SK-N-SH treated with all-trans-retinoic acid at 6 μM for 48 hours (cell line): Measurements from ENCODE around the gene DNAJC30.

Source experiments
- ATAC-seq: fragments of 200-7000 bp; cut with Tn5 transposase; 3 replicates; pipeline ENCODE4 v1.9.1; 2020; ENCODE audit warnings: mild to moderate bottlenecking, moderate library complexity
- ARNTL ChIP-seq: fragments of 450-650 bp; formaldehyde crosslinking; IDR thresholded peaks from 2 replicates; pipeline ENCODE4 v1.5.0; 2020; ENCODE audit warnings: low read depth, mild to moderate bottlenecking, moderate library complexity, borderline replicate concordance
- BACH2 ChIP-seq: fragments of 250-450 bp; sonication (Bioruptor Pico); IDR thresholded peaks from 2 replicates; pipeline ENCODE4 v1.9.0; 2021; ENCODE audit warnings: mild to moderate bottlenecking, borderline replicate concordance
- CSDC2 ChIP-seq: fragments of 250-450 bp; sonication (Bioruptor Pico); IDR thresholded peaks from 2 replicates; pipeline ENCODE4 v1.5.0; 2020; ENCODE audit warnings: mild to moderate bottlenecking, moderate library complexity
- ESRRG ChIP-seq: fragments of 250-450 bp; sonication (Bioruptor Pico); IDR thresholded peaks from 2 replicates; pipeline ENCODE4 v1.6.1; 2021; ENCODE audit warnings: mild to moderate bottlenecking
- GLIS3 ChIP-seq: fragments of 250-450 bp; sonication (Bioruptor Pico); IDR thresholded peaks from 2 replicates; pipeline ENCODE4 v1.5.0; 2020; ENCODE audit warnings: mild to moderate bottlenecking, moderate library complexity
- PPARA ChIP-seq: fragments of 250-450 bp; sonication (Bioruptor Pico); IDR thresholded peaks from 2 replicates; pipeline ENCODE4 v1.5.0; 2020; ENCODE audit warnings: mild to moderate bottlenecking, borderline replicate concordance
- SNAI2 ChIP-seq: fragments of 250-450 bp; sonication (Bioruptor Pico); IDR thresholded peaks from 2 replicates; pipeline ENCODE4 v1.5.0; 2020; ENCODE audit warnings: mild to moderate bottlenecking, moderate library complexity
- TCF4 ChIP-seq: fragments of 250-450 bp; sonication (Bioruptor Pico); IDR thresholded peaks from 2 replicates; pipeline ENCODE4 v1.8.0; 2021; ENCODE audit warnings: mild to moderate bottlenecking, moderate library complexity, borderline replicate concordance
- TOX ChIP-seq: fragments of 250-450 bp; sonication (Bioruptor Pico); IDR thresholded peaks from 2 replicates; pipeline ENCODE4 v1.8.0; 2021; ENCODE audit warnings: mild to moderate bottlenecking, moderate library complexity, borderline replicate concordance
- ZFP3 ChIP-seq: fragments of 250-450 bp; sonication (Bioruptor Pico); IDR thresholded peaks from 2 replicates; pipeline ENCODE4 v1.5.0; 2020; ENCODE audit warnings: mild to moderate bottlenecking, moderate library complexity
- ZFP30 ChIP-seq: fragments of 450-650 bp; formaldehyde crosslinking; IDR thresholded peaks from 2 replicates; pipeline ENCODE4 v1.5.0; 2022; ENCODE audit warnings: mild to moderate bottlenecking, moderate library complexity
- ZNF565 ChIP-seq: fragments of 450-650 bp; formaldehyde crosslinking; conservative IDR thresholded peaks from 2 replicates; pipeline ENCODE4 v1.5.0; 2020; ENCODE audit warnings: low read depth, mild to moderate bottlenecking, moderate library complexity
- ZNF8 ChIP-seq: fragments of 450-650 bp; formaldehyde crosslinking; IDR thresholded peaks from 2 replicates; pipeline ENCODE4 v1.5.0; 2020; ENCODE audit warnings: mild to moderate bottlenecking, moderate library complexity
- TF ChIP-seq, protein P1 (sequence below): fragments of 250-450 bp; sonication (Bioruptor Pico); IDR thresholded peaks from 2 replicates; pipeline ENCODE4 v1.8.0; 2020; ENCODE audit warnings: mild to moderate bottlenecking, moderate library complexity, borderline replicate concordance
- TF ChIP-seq, protein P2 (sequence below): fragments of 250-450 bp; sonication (Bioruptor Pico); IDR thresholded peaks from 2 replicates; pipeline ENCODE4 v1.5.1; 2021; ENCODE audit warnings: mild to moderate bottlenecking, moderate library complexity
- TF ChIP-seq, protein P3 (sequence below): fragments of 250-450 bp; sonication (Bioruptor Pico); IDR thresholded peaks from 2 replicates; pipeline ENCODE4 v1.5.1; 2020; ENCODE audit warnings: low read depth, mild to moderate bottlenecking, moderate library complexity
- TF ChIP-seq, protein P4 (sequence below): fragments of 250-450 bp; sonication (Bioruptor Pico); IDR thresholded peaks from 2 replicates; pipeline ENCODE4 v1.8.0; 2021; ENCODE audit warnings: low read depth, mild to moderate bottlenecking, moderate library complexity, borderline replicate concordance
- TF ChIP-seq, protein P5 (sequence below): fragments of 250-450 bp; sonication (Bioruptor Pico); IDR thresholded peaks from 2 replicates; pipeline ENCODE4 v1.5.0; 2020; ENCODE audit warnings: mild to moderate bottlenecking, moderate library complexity

DNAJC30 gene

DNA sequence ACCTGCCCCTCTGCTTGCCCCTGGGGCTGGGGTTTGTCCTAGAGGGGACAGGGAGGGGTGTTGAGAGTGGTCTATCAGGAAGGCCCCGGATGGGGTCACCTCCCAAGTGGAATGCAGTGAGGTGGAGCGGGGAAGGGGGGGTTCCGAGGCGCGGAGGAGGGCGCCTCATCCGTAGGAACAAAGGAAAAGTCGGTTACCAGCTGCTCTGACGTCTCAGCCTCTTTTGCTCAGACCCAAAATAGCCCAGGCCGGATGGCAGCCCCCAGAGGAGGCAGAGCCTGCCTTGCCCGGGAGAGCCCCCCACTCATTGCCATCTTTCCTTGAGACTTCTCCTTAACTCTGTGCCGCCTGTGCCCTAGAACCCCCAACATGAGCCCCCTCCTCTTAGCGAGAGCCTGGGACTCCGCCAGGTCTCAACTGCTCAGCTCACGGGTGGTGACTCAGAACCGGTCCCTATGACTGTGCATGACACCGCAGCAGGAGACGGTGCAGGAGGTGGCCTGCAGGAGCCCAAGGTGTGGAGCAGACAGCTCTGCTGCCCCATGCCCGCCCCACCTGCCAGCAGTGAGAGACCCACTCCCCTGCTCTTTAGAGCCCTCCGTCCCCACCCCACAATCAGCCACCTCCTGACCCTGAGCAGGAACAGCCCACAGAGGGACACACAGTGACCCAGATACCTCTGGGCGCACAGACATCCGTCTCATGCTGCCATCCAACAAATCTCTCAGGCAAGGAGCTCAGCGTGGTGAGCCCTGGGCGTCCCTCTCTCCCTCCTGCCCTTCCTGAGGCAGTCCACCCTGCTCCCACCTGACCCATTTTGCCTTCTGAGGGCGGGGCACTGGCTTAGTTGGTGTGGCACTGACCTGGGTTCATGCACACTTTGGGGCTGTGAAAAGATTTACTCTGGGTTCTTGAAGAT, 23.1 kb upstream of the DNAJC30 start:
- peak; percentile 54 for ATAC-seq
- TF ChIP-seq ZFP30: no peak
- TF ChIP-seq GLIS3 (CRISPR knock-in tag): no peak
- TF ChIP-seq PPARA (CRISPR knock-in tag): no peak
- TF ChIP-seq CSDC2 (CRISPR knock-in tag): no peak
- no peak for TF ChIP-seq BACH2 (CRISPR knock-in tag)
- TF ChIP-seq, protein P1, sequence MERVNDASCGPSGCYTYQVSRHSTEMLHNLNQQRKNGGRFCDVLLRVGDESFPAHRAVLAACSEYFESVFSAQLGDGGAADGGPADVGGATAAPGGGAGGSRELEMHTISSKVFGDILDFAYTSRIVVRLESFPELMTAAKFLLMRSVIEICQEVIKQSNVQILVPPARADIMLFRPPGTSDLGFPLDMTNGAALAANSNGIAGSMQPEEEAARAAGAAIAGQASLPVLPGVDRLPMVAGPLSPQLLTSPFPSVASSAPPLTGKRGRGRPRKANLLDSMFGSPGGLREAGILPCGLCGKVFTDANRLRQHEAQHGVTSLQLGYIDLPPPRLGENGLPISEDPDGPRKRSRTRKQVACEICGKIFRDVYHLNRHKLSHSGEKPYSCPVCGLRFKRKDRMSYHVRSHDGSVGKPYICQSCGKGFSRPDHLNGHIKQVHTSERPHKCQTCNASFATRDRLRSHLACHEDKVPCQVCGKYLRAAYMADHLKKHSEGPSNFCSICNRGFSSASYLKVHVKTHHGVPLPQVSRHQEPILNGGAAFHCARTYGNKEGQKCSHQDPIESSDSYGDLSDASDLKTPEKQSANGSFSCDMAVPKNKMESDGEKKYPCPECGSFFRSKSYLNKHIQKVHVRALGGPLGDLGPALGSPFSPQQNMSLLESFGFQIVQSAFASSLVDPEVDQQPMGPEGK (CRISPR knock-in tag): no peak
- no peak for TF ChIP-seq ZNF565 (CRISPR knock-in tag)
- TF ChIP-seq, protein P2, sequence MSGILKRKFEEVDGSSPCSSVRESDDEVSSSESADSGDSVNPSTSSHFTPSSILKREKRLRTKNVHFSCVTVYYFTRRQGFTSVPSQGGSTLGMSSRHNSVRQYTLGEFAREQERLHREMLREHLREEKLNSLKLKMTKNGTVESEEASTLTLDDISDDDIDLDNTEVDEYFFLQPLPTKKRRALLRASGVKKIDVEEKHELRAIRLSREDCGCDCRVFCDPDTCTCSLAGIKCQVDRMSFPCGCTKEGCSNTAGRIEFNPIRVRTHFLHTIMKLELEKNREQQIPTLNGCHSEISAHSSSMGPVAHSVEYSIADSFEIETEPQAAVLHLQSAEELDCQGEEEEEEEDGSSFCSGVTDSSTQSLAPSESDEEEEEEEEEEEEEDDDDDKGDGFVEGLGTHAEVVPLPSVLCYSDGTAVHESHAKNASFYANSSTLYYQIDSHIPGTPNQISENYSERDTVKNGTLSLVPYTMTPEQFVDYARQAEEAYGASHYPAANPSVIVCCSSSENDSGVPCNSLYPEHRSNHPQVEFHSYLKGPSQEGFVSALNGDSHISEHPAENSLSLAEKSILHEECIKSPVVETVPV (CRISPR knock-in tag): no peak
- TF ChIP-seq, protein P3, sequence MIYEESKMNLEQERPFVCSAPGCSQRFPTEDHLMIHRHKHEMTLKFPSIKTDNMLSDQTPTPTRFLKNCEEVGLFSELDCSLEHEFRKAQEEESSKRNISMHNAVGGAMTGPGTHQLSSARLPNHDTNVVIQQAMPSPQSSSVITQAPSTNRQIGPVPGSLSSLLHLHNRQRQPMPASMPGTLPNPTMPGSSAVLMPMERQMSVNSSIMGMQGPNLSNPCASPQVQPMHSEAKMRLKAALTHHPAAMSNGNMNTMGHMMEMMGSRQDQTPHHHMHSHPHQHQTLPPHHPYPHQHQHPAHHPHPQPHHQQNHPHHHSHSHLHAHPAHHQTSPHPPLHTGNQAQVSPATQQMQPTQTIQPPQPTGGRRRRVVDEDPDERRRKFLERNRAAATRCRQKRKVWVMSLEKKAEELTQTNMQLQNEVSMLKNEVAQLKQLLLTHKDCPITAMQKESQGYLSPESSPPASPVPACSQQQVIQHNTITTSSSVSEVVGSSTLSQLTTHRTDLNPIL (CRISPR knock-in tag): no peak
- TF ChIP-seq, protein P4, sequence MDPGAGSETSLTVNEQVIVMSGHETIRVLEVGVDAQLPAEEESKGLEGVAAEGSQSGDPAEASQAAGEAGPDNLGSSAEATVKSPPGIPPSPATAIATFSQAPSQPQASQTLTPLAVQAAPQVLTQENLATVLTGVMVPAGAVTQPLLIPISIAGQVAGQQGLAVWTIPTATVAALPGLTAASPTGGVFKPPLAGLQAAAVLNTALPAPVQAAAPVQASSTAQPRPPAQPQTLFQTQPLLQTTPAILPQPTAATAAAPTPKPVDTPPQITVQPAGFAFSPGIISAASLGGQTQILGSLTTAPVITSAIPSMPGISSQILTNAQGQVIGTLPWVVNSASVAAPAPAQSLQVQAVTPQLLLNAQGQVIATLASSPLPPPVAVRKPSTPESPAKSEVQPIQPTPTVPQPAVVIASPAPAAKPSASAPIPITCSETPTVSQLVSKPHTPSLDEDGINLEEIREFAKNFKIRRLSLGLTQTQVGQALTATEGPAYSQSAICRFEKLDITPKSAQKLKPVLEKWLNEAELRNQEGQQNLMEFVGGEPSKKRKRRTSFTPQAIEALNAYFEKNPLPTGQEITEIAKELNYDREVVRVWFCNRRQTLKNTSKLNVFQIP (CRISPR knock-in tag): no peak

DNA sequence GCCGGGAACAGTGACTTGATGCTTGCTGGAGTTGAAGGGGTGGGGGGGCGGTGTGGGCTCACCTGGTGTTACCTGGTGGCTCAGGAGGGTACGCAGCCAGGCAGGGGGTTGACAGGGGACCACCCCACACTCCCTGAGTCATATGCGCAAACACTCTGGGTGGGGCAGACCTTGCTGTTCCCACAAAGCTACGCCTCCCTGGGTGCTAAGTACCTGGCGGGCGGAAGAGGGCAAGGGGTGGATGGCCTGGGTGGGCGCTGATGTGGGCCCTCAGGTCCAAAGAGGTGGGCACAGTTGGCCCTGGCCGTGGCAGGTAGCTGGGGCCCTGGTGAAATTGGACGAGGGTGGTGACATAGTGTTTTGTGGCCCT, 22.3 kb upstream of the DNAJC30 start:
- no peak for ATAC-seq
- TF ChIP-seq CSDC2 (CRISPR knock-in tag): no peak
- TF ChIP-seq, protein P5, sequence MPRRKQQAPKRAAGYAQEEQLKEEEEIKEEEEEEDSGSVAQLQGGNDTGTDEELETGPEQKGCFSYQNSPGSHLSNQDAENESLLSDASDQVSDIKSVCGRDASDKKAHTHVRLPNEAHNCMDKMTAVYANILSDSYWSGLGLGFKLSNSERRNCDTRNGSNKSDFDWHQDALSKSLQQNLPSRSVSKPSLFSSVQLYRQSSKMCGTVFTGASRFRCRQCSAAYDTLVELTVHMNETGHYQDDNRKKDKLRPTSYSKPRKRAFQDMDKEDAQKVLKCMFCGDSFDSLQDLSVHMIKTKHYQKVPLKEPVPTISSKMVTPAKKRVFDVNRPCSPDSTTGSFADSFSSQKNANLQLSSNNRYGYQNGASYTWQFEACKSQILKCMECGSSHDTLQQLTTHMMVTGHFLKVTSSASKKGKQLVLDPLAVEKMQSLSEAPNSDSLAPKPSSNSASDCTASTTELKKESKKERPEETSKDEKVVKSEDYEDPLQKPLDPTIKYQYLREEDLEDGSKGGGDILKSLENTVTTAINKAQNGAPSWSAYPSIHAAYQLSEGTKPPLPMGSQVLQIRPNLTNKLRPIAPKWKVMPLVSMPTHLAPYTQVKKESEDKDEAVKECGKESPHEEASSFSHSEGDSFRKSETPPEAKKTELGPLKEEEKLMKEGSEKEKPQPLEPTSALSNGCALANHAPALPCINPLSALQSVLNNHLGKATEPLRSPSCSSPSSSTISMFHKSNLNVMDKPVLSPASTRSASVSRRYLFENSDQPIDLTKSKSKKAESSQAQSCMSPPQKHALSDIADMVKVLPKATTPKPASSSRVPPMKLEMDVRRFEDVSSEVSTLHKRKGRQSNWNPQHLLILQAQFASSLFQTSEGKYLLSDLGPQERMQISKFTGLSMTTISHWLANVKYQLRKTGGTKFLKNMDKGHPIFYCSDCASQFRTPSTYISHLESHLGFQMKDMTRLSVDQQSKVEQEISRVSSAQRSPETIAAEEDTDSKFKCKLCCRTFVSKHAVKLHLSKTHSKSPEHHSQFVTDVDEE (CRISPR knock-in tag): no peak
- TF ChIP-seq BACH2 (CRISPR knock-in tag): no peak
- no peak for TF ChIP-seq SNAI2
- TF ChIP-seq ESRRG (CRISPR knock-in tag): no peak
- no peak for TF ChIP-seq GLIS3 (CRISPR knock-in tag)
- no peak for TF ChIP-seq TOX (CRISPR knock-in tag)
- TF ChIP-seq ARNTL (CRISPR knock-in tag): no peak
- no peak for TF ChIP-seq ZFP30
- no peak for TF ChIP-seq PPARA (CRISPR knock-in tag)

DNA sequence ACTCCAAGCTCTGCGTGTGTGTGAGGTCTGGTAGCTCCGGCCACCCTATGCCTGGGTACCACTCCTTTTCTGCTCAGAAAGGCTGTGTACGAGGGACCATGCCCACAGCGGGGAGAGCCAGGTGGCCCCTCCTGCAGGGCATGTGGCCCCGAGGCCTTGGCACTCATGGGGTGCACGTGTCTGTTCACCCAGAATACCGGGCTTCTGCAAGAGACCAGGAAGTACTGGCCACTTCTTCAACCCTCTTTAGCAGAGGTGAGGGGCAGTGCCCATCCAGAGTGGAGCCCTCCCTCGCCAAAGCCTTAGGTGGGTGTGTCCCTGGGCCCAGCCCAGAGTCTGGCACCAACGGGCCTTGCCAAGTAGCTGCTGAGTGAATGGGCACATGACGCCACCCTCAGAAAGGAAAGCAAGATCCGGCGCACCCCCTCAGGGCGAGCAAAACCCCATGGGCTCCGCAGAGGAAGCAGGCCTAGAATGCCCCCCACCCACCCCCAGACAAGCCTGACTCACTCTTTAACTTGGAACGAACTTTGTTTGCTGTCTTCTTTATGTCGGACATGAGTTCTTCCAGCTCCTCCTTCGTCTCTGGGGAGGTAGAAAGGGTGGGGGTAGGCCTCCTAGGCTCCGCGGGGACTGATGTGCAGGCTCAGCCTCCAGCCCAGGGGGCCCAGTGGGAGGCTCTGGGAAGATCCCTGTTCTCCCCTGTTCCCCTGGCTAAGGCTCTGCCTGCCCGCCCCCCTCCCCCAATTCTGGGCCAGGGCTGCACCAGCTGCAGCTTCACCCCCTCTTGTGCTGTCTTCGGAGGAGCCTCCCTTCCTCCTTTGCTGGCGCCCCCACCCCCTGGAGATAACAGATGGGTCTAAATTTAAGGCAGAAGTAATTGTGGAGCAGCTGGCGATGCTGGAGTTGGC, 21.6 kb upstream of the DNAJC30 start:
- TF ChIP-seq SNAI2 (no peak), ZNF8 (CRISPR knock-in tag) (no peak), TCF4 (CRISPR knock-in tag) (no peak), CSDC2 (CRISPR knock-in tag) (no peak), TOX (CRISPR knock-in tag) (no peak), ZFP3 (no peak)
- TF ChIP-seq, protein P1 (CRISPR knock-in tag): peak; percentile 51; the same call in 1 of the 2 replicates
- TF ChIP-seq, protein P2 (CRISPR knock-in tag): no peak
- peak; percentile 24 for ATAC-seq
